ENCODE data around the gene KDM4C. TPM values are rescaled to one million over a fixed set of nuclear protein-coding genes. Genes with fewer than 3 reads are reported as not detected.

Gene KDM4C
- total RNA-seq, 1 experiment from 2014 or later, result 16.8 TPM

DNA sequence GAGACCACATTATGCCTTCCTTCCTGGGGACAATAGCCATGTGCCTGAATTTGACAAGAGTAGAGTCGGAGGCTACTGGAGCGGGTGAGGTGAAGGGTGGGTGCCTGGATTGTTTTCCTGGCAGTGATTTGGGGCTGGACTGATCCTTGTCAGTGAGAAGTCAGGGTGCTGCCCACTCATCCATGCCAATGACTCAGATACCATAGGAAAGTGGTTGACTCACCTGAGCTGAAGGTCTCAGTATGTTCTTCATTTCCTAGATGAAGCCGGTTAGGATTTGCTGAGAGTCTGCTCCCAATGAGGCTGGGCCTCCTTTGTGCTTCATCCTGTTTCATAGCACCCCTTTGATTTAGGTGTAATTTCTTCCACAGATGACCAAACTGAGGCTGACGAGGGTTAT lies 366.0 kb downstream of the KDM4C start:
- RAD21 ChIA-PET (ENCODE audit: low non-redundant PET in 1 of 2, low total read pairs in 2 of 2, uncharacterized antibody in 2 of 2, unreplicated experiment in 2 of 2), result no interaction called here
- ATAC-seq (peak; percentile 46; the same call in 1 of the 2 replicates), DNase-seq (ENCODE audit: low read depth, low spot score) (peak; percentile 8)
- Histone ChIP-seq H3K79me2 (ENCODE audit: insufficient read depth, low read length) (no peaks in the 10 kb centered on the region), H3K27ac (ENCODE audit: low read depth, low read length) (no peak overlapping the region), H3K9ac (ENCODE audit: low read length) (no peak overlapping the region), H3K4me2 (ENCODE audit: low read length) (peak overlapping the region; percentile 39), H3K4me1 (ENCODE audit: control insufficient read depth in 1 of 2, insufficient read depth in 2 of 2, low read length in 2 of 2) (peaks cover 0 to 16% of the 10 kb centered on the region in 2 experiments; a peak in 2 of 4 replicates), H3K36me3 (ENCODE audit: control insufficient read depth in 1 of 2, insufficient read depth in 2 of 2, low read length in 2 of 2) (no peaks in the 10 kb centered on the region), H3K4me3 (replicated peaks in 1 of 2; ENCODE audit: low read depth in 1 of 2, low read length in 2 of 2) (no peak overlapping the region), H3K9me2 (ENCODE audit: insufficient read depth) (no peaks in the 10 kb centered on the region), H2AFZ (ENCODE audit: low read depth, low read length, poor library complexity, severe bottlenecking) (no peak overlapping the region), H4K20me1 (ENCODE audit: insufficient read depth) (no peaks in the 10 kb centered on the region), H3K27me3 (ENCODE audit: insufficient read depth, low read length) (no peaks in the 10 kb centered on the region), H3K9me3 (ENCODE audit: control insufficient read depth in 1 of 2, insufficient read depth in 1 of 2, low read depth in 1 of 2, low read length in 2 of 2) (no peaks in the 10 kb centered on the region)
- POLR2A ChIA-PET, result no interaction called here
- BruUV-seq (replicated peaks), result no TSS peak
- TF ChIP-seq FOSL1 (IDR thresholded peaks at IDR 0.05; ENCODE audit: low read depth) (peak; percentile 57; the same call in 1 of the 2 replicates), EGR1 (IDR thresholded peaks at IDR 0.05; ENCODE audit: low read depth) (no peak), ZBTB33 (IDR thresholded peaks at IDR 0.05; ENCODE audit: extremely low read depth, insufficient replicate concordance, low read length) (no peak), JUND (IDR thresholded peaks at IDR 0.05) (peak; percentile 47; the same call in 1 of the 2 replicates), CTCF (IDR thresholded peaks at IDR 0.05 in 2 of 3, conservative IDR thresholded peaks at IDR 0.05 in 1 of 3; ENCODE audit: borderline replicate concordance in 1 of 3, insufficient read depth in 1 of 3, low read depth in 2 of 3, low read length in 2 of 3) (no peak), CBX3 (IDR thresholded peaks at IDR 0.05; ENCODE audit: low read depth) (0 out of 2 replicates have a peak, but pooled peaks have one; percentile 41), TCF7L2 (IDR thresholded peaks at IDR 0.05; ENCODE audit: borderline replicate concordance, extremely low read depth, insufficient read depth, insufficient read length) (no peak), SIN3A (IDR thresholded peaks at IDR 0.05; ENCODE audit: low read depth) (no peak), SP1 (IDR thresholded peaks at IDR 0.05; ENCODE audit: low read depth) (no peak), YY1 (IDR thresholded peaks at IDR 0.05; ENCODE audit: extremely low read depth, insufficient replicate concordance, low read depth, low read length) (no peak), EZH2phosphoT487 (IDR thresholded peaks at IDR 0.05; ENCODE audit: borderline replicate concordance) (no peak)
- TF ChIP-seq, protein P1, sequence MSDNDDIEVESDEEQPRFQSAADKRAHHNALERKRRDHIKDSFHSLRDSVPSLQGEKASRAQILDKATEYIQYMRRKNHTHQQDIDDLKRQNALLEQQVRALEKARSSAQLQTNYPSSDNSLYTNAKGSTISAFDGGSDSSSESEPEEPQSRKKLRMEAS (IDR thresholded peaks at IDR 0.05), result no peak
- TF ChIP-seq, protein P2, sequence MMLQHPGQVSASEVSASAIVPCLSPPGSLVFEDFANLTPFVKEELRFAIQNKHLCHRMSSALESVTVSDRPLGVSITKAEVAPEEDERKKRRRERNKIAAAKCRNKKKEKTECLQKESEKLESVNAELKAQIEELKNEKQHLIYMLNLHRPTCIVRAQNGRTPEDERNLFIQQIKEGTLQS (IDR thresholded peaks at IDR 0.05), result no peak
- CTCF ChIA-PET, result no interaction called here
- intact Hi-C loops (cut with micrococcal nuclease), result no loop called here
